B cell (primary cell): Measurements from ENCODE around the gene HOXA11. TPM values are rescaled to one million over a fixed set of nuclear protein-coding genes. Genes with fewer than 3 reads are reported as not detected.
A peak's percentile ranks its signal among the peaks of the same experiment; 100 is the strongest.

Source experiments
- ATAC-seq: fragments of 200-7000 bp; cut with Tn5 transposase; one replicate; pipeline ENCODE4 v1.10.0; 2021; ENCODE audit warnings: low read depth, mild to moderate bottlenecking, moderate number of reproducible peaks, moderate library complexity
- CTCF ChIA-PET: fragments of 350-600 bp; sonication (Branson Sonifier 250); formaldehyde crosslinking; loops from one replicate; lab custom pipeline; 2021; ENCODE audit warnings: antibody characterized with exemption, inconsistent platforms; lab: Charles Lee
- POLR2A ChIA-PET: fragments of 350-600 bp; sonication (Branson Sonifier 250); formaldehyde crosslinking; loops from one replicate; lab custom pipeline; 2021; ENCODE audit warnings: antibody characterized with exemption; lab: Charles Lee
- DNase-seq: peaks from one replicate; pipeline ENCODE4 v3.0.0; 2013
- H2AFZ ChIP-seq: 2 replicates; pipeline ENCODE4 v1.6.1; 2012; ENCODE audit warnings: mild to moderate bottlenecking, low read depth, low read length; ENCODE audit not compliant: insufficient read depth, poor library complexity, severe bottlenecking
- H3K27ac ChIP-seq, 2 donors: 1 replicate in 1 of 2; 2 replicates in 1 of 2; pipeline ENCODE4 v1.5.1; 2012 to 2013; ENCODE audit warnings: low read length in 2 of 2, mild to moderate bottlenecking in 2 of 2, moderate library complexity in 1 of 2
- H3K27me3 ChIP-seq, 4 experiments: fragments of 200-600 bp in 1 of 4; sonication (generic) in 1 of 4; replicated peaks in 1 of 4; 1 replicate in 2 of 4; 2 replicates in 2 of 4; pipeline versions ENCODE4 v1.6.1 to v1.7.0; 2013 to 2016; ENCODE audit warnings: low read length in 3 of 4, mild to moderate bottlenecking in 2 of 4, mixed read lengths in 1 of 4, moderate library complexity in 1 of 4; ENCODE audit not compliant: insufficient read depth in 4 of 4, control insufficient read depth in 3 of 4; ENCODE audit errors: control extremely low read depth in 1 of 4
- H3K36me3 ChIP-seq, 2 experiments: replicated peaks in 1 of 2; 1 replicate in 1 of 2; 2 replicates in 1 of 2; pipeline versions ENCODE4 v1.6.1 to v1.7.1; 2013; ENCODE audit warnings: low read length in 1 of 2; ENCODE audit not compliant: insufficient read depth in 2 of 2, control insufficient read depth in 1 of 2; ENCODE audit errors: control extremely low read depth in 1 of 2, extremely low read depth in 1 of 2
- H3K4me1 ChIP-seq, 2 donors: fragments of 200-600 bp in 1 of 2; sonication (generic) in 1 of 2; 1 replicate in 1 of 2; 2 replicates in 1 of 2; pipeline versions ENCODE4 v1.5.1 to v1.6.1; 2013 to 2017; ENCODE audit warnings: low read length in 2 of 2; ENCODE audit not compliant: control insufficient read depth in 2 of 2, insufficient read depth in 2 of 2
- H3K4me2 ChIP-seq: replicated peaks from 2 replicates; pipeline ENCODE3; 2012; ENCODE audit warnings: mild to moderate bottlenecking, low read depth, low read length; ENCODE audit not compliant: poor library complexity, severe bottlenecking
- H3K4me3 ChIP-seq, 5 experiments: fragments of 200-600 bp in 1 of 5; sonication (generic) in 1 of 5; 1 replicate in 3 of 5; 2 replicates in 2 of 5; pipeline versions ENCODE4 v1.5.1 to v1.7.0; 2011 to 2016; ENCODE audit warnings: low read length in 4 of 5, mild to moderate bottlenecking in 4 of 5, low read depth in 2 of 5, control low read depth in 1 of 5, moderate library complexity in 1 of 5; ENCODE audit not compliant: insufficient read depth in 1 of 5; ENCODE audit errors: control extremely low read depth in 1 of 5, extremely low read depth in 1 of 5
- H3K79me2 ChIP-seq: fragments of 200-600 bp; sonication (generic); one replicate; pipeline ENCODE4 v1.6.0; 2016; ENCODE audit warnings: low read length; ENCODE audit not compliant: control insufficient read depth, insufficient read depth
- H3K9ac ChIP-seq: fragments of 200-600 bp; sonication (generic); 2 replicates; pipeline ENCODE4 v1.6.1; 2017; ENCODE audit warnings: mild to moderate bottlenecking, low read length, moderate library complexity
- H3K9me3 ChIP-seq, 3 donors: one replicate each; pipeline versions ENCODE4 v1.6.1 to v1.7.1; 2013; ENCODE audit warnings: low read length in 2 of 3; ENCODE audit not compliant: control insufficient read depth in 2 of 3, insufficient read depth in 1 of 3; ENCODE audit errors: control extremely low read depth in 1 of 3
- H4K20me1 ChIP-seq: 2 replicates; pipeline ENCODE4 v1.6.0; 2012; ENCODE audit warnings: mild to moderate bottlenecking, low read length; ENCODE audit not compliant: insufficient read depth, control insufficient read depth, poor library complexity, severe bottlenecking
- H3K27ac Mint-ChIP-seq: one replicate; pipeline ENCODE4 v1.8.0; 2021; ENCODE audit warnings: mixed read lengths
- H3K27me3 Mint-ChIP-seq: one replicate; pipeline ENCODE4 v1.8.0; 2021; ENCODE audit warnings: mixed read lengths
- H3K4me1 Mint-ChIP-seq: one replicate; pipeline ENCODE4 v1.8.0; 2021; ENCODE audit warnings: mixed read lengths
- H3K4me3 Mint-ChIP-seq: one replicate; pipeline ENCODE4 v1.8.0; 2021; ENCODE audit warnings: mixed read lengths
- H3K9me3 Mint-ChIP-seq: one replicate; pipeline ENCODE4 v1.8.0; 2022; ENCODE audit warnings: mixed read lengths; ENCODE audit not compliant: insufficient read depth
- EZH2 ChIP-seq: IDR thresholded peaks from 2 replicates; pipeline ENCODE4 v1.6.1; 2012; ENCODE audit warnings: borderline replicate concordance, low read depth, mild to moderate bottlenecking, moderate library complexity, low read length; ENCODE audit not compliant: insufficient read depth, poor library complexity, severe bottlenecking
- WGBS: methylation state at CpG from one replicate; pipeline ENCODE4 v1.1.5; 2013; ENCODE audit warnings: missing lambda C conversion rate; ENCODE audit not compliant: insufficient coverage; 5-methylcytosine and 5-hydroxymethylcytosine counted together
- intact Hi-C: fragments of 100-400 bp; cut with micrococcal nuclease; formaldehyde crosslinking; loops from one replicate; pipeline ENCODE4 v1.10.0; 2022
- polyA plus RNA-seq: library from polyadenylated mRNA; depleted of rRNA; stranded (reverse); fragments of >200 nt; gene quantifications from 2 replicates; pipeline ENCODE4 v1.2.3, GENCODE V29; 2012
- total RNA-seq, 2 donors: library from RNA; stranded (reverse); fragments of 120-200 nt in 1 of 2; gene quantifications; 1 replicate in 1 of 2; 2 replicates in 1 of 2; pipeline versions ENCODE4 v1.2.3 to v1.2.4, GENCODE V29; 2013 to 2022
- TF ChIP-seq, protein P1 (sequence below): fragments of 200-600 bp; IDR thresholded peaks from one replicate; pipeline ENCODE4 v1.8.0; 2022; ENCODE audit warnings: antibody characterized with exemption, mild to moderate bottlenecking

The HOXA11 gene
- total and polyA plus RNA-seq, 2 donors (not counting 1 experiment from before 2014, with no cell fraction given) = not detected

DNA sequence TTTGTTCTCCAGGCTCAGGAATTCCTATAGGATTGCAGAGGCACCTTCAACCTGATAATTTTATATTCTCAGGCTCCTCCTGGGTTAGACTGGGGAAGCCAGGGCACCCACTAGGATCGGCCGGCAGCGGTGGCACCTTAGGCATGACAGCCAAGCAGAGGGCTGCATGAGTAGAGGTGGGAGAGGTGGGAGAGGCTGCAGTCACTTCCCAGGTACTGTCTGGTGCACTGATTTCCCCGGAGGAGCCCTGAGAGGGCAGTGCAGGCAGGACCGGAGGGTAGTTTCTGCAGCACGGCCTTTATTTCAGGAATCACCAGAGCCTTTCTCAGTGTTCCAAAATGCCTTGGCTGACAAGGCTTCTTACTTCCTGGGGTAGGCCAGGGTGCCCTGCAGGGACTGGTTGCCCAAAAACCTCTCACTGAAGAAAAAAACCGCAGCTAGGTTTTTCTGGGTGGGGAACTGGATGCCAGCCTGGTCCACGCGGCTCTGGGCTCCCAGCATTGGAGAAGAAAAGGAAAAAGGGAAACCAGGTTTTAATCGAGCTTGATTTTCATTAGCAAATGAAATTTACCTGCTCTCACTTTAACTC is 18.4 kb upstream of the HOXA11 start:
- Histone ChIP-seq H3K9ac (no peak overlapping the region), H2AFZ (no peak overlapping the region), H3K4me1 (peaks cover 45 to 67% of the 10 kb centered on the region in 2 donors), H3K27me3 (peaks cover 1 to 88% (median 85%) of the 10 kb centered on the region in 4 experiments), H3K4me2 (no peak overlapping the region), H3K79me2 (no peaks in the 10 kb centered on the region), H3K9me3 (peaks cover 1 to 53% (median 6%) of the 10 kb centered on the region in 3 donors), H3K27ac (no peak overlapping the region), H4K20me1 (no peaks in the 10 kb centered on the region), H3K4me3 (no peak overlapping the region), H3K36me3 (no peaks in the 10 kb centered on the region)
- peaks cover 79% of the 10 kb centered on the region for H3K27me3 Mint-ChIP-seq
- H3K4me1 Mint-ChIP-seq = peaks cover 39% of the 10 kb centered on the region
- TF ChIP-seq, protein P1, sequence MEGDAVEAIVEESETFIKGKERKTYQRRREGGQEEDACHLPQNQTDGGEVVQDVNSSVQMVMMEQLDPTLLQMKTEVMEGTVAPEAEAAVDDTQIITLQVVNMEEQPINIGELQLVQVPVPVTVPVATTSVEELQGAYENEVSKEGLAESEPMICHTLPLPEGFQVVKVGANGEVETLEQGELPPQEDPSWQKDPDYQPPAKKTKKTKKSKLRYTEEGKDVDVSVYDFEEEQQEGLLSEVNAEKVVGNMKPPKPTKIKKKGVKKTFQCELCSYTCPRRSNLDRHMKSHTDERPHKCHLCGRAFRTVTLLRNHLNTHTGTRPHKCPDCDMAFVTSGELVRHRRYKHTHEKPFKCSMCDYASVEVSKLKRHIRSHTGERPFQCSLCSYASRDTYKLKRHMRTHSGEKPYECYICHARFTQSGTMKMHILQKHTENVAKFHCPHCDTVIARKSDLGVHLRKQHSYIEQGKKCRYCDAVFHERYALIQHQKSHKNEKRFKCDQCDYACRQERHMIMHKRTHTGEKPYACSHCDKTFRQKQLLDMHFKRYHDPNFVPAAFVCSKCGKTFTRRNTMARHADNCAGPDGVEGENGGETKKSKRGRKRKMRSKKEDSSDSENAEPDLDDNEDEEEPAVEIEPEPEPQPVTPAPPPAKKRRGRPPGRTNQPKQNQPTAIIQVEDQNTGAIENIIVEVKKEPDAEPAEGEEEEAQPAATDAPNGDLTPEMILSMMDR = no peak
- TF ChIP-seq EZH2 = no peak
- H3K4me3 Mint-ChIP-seq = no peak overlapping the region
- H3K9me3 Mint-ChIP-seq = no peaks in the 10 kb centered on the region
- no peak for DNase-seq
- H3K27ac Mint-ChIP-seq = no peak overlapping the region
- WGBS = 6% methylated on average over 8 of the region's 10 CpGs
- POLR2A ChIA-PET = no interaction called here
- ATAC-seq = no peak
- CTCF ChIA-PET = interaction anchor here (1.0 to 1.4 kb wide), 5 partner anchors 13 to 1355 kb away, joined by 3 read pairs; no protein-coding TSS in a partner anchor
- intact Hi-C loops = loop anchor here (5.0 kb wide), 1 partner anchor 1209 kb away; the partner anchor contains the start of gene CREB5

DNA sequence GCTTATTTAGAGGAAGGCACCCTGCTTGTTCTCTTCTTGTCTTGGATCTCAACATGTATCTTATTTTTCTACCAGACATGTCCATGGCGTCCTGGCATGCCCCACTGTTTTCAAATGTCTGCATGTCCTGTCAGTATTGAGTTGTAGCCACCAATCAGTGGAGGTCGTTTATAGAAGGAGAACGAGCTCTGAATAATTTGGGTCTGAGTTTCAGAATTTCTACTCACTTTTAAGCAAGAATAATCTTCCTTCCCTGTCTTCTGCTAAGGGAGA is 17.8 kb upstream of the HOXA11 start:
- Histone ChIP-seq H4K20me1 (no peaks in the 10 kb centered on the region), H3K36me3 (no peaks in the 10 kb centered on the region), H3K4me2 (no peak overlapping the region), H3K4me1 (peaks cover 50 to 69% of the 10 kb centered on the region in 2 donors), H3K27me3 (peaks cover 1 to 88% (median 85%) of the 10 kb centered on the region in 4 experiments), H2AFZ (no peak overlapping the region), H3K4me3 (no peak overlapping the region), H3K9me3 (peaks cover 1 to 60% (median 6%) of the 10 kb centered on the region in 3 donors), H3K27ac (no peak overlapping the region), H3K79me2 (no peaks in the 10 kb centered on the region), H3K9ac (no peak overlapping the region)
- POLR2A ChIA-PET = interaction anchor here (0.5 kb wide), 1 partner anchor 867 kb away, joined by 5 read pairs; no protein-coding TSS in a partner anchor
- H3K9me3 Mint-ChIP-seq = no peaks in the 10 kb centered on the region
- WGBS = no CpG with 5 or more reads among the region's 3 CpGs
- peaks cover 83% of the 10 kb centered on the region for H3K27me3 Mint-ChIP-seq
- ATAC-seq = no peak
- peak overlapping the region; percentile 36 for H3K4me3 Mint-ChIP-seq
- H3K27ac Mint-ChIP-seq = peak overlapping the region; percentile 37
- DNase-seq = peak; percentile 20
- CTCF ChIA-PET = interaction anchor here (0.9 to 1.8 kb wide), 5 partner anchors 8 to 1355 kb away, joined by 3 to 6 read pairs (median 3); no protein-coding TSS in a partner anchor
- peaks cover 44% of the 10 kb centered on the region for H3K4me1 Mint-ChIP-seq
- no peak for TF ChIP-seq EZH2
- TF ChIP-seq, protein P1 = no peak
- intact Hi-C loops = loop anchor here (5.0 kb wide), 1 partner anchor 1210 kb away; the partner anchor contains the start of gene CREB5
